ENCODE measurements around the gene CDHR1.

GRCh38 chr10:84166620-84167288, 27.6 kb upstream of the CDHR1 start:
- no peak for TF ChIP-seq EZH2phosphoT487 (conservative IDR thresholded peaks at IDR 0.05; ENCODE audit: low read length)
- no peak for TF ChIP-seq CTCF (IDR thresholded peaks at IDR 0.05; ENCODE audit: insufficient read depth, low read length, poor library complexity, severe bottlenecking)

All from SU-DHL-6 (cell line).